Vagina (tissue), 2 donors: ENCODE data around the gene RASA3.

Experiments
- POLR2A ChIP-seq, 2 donors: fragments of 450-650 bp; IDR thresholded peaks; one replicate each; pipeline ENCODE4 v1.6.1; 2017; ENCODE audit warnings: antibody characterized with exemption in 2 of 2, mild to moderate bottlenecking in 2 of 2, moderate library complexity in 2 of 2
- POLR2AphosphoS5 ChIP-seq, 2 donors: sonication (generic); formaldehyde crosslinking; IDR thresholded peaks; one replicate each; pipeline ENCODE4 v1.9.0; 2017; ENCODE audit warnings: antibody characterized with exemption in 2 of 2, mild to moderate bottlenecking in 2 of 2, low read depth in 1 of 2; ENCODE audit not compliant: insufficient read depth in 1 of 2
- TF ChIP-seq, protein P1 (sequence below), 3 experiments: fragments of 450-650 bp in 2 of 3; fragments of 200-600 bp in 1 of 3; sonication (generic) in 1 of 3; IDR thresholded peaks; one replicate each; pipeline ENCODE4 v1.5.1; 2017 to 2019; ENCODE audit warnings: antibody characterized with exemption in 3 of 3, mild to moderate bottlenecking in 2 of 3, moderate library complexity in 2 of 3

- TF ChIP-seq, protein P1, sequence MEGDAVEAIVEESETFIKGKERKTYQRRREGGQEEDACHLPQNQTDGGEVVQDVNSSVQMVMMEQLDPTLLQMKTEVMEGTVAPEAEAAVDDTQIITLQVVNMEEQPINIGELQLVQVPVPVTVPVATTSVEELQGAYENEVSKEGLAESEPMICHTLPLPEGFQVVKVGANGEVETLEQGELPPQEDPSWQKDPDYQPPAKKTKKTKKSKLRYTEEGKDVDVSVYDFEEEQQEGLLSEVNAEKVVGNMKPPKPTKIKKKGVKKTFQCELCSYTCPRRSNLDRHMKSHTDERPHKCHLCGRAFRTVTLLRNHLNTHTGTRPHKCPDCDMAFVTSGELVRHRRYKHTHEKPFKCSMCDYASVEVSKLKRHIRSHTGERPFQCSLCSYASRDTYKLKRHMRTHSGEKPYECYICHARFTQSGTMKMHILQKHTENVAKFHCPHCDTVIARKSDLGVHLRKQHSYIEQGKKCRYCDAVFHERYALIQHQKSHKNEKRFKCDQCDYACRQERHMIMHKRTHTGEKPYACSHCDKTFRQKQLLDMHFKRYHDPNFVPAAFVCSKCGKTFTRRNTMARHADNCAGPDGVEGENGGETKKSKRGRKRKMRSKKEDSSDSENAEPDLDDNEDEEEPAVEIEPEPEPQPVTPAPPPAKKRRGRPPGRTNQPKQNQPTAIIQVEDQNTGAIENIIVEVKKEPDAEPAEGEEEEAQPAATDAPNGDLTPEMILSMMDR (IDR thresholded peaks at IDR 0.05): no peak
- TF ChIP-seq POLR2A (IDR thresholded peaks at IDR 0.05) (no peak), POLR2AphosphoS5 (IDR thresholded peaks at IDR 0.05; ENCODE audit: insufficient read depth in 1 of 2, low read depth in 1 of 2) (no peak)
Observed at GRCh38 chr13:113968463-113969310, 163.7 kb downstream of the RASA3 start.
